Measurements from ENCODE around the gene SLC4A7.

SLC4A7 gene

DNA sequence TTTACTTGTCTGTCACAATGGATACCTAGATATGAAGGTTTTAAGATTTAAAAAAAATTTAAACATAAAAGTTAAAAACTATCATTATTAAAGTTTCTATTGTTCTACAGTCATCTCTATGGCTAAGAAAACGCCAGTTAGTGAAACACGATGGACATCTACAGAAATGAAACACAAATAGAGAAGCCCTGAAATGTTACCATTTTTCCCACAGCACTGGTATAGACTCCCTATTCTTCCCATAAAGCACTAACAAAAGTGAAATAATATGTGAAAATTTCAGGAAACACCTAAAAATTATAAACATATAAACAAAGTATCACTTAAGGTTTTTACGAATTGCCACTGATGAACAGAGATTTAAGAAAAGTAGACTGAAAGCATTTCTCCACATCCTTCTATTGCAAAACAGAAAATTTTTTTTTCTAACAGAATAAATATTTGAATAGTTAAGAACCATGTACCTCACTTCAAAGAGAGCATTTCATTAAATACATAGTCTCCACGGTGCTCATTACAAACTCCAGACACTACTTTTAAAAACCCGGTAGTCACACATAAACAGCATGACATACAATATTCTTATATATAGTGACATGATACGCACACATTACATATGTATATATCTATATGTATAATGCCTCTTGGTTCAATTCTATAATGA lies 107.9 kb downstream of the SLC4A7 start:
- H3K36me3 ChIP-seq (ENCODE audit: control insufficient read depth in 5 of 5, insufficient read depth in 5 of 5, low read length in 5 of 5), result peaks cover 0 to 6% (median 0%) of the 10 kb centered on the region in 5 donors
- H3K4me3 ChIP-seq (ENCODE audit: low read depth in 1 of 5, low read length in 5 of 5), result no peak overlapping the region
- H3K27me3 ChIP-seq (ENCODE audit: control insufficient read depth in 5 of 5, insufficient read depth in 4 of 5, low read length in 5 of 5), result no peaks in the 10 kb centered on the region
- H3K9me3 ChIP-seq (ENCODE audit: control insufficient read depth in 5 of 5, low read length in 5 of 5), result no peaks in the 10 kb centered on the region
- H3K9ac ChIP-seq (ENCODE audit: low read length in 5 of 5), result no peak overlapping the region
- H3K27ac ChIP-seq (ENCODE audit: low read depth, low read length), result no peak overlapping the region
- peaks cover 0 to 5% (median 0%) of the 10 kb centered on the region in 5 donors for H3K4me1 ChIP-seq (ENCODE audit: control insufficient read depth in 5 of 5, insufficient read depth in 5 of 5, low read length in 5 of 5)

DNA sequence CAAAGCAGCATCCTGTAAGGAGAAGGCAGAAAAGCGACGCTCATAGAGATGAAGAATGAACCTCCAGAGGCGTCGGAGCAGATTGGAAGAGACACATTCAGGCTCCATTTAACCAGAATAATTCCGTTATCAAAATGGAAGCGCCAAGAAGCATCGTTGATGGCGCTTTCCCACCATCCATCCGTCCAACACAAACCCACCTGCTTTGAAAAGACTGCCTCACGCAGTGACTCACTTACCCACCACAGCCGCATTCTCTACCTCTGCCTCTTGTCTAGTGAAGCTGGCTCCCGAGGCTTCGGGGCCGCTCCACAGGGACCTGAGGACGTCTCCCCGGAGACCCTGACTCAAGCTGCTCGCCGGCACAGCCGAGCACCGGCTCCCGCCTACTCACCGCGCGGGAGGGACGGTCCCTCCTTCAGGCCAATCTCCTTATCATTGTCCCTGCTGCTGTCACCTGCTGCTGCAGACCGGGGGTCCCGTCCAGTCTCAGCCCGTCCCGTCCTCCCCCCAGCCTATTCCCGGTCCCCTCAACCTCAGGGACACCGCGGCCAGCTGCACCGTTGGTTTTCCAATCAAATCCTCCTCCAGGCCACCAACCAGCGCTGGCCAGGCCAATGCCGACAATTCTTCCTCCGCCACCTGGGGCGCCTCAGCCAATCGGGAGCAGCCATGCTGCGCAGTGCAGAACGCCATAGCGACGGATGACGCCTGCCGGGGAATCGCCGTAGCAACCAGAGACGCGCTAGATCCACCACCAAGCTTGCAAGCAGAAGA lies 115.2 kb downstream of the SLC4A7 start, which contains the start of gene NEK10:
TSS of gene NEK10 (minus strand) at position 553 of the 777 bp plus-strand sequence. CDS start 16,501 bp downstream, outside the sequence.
- H3K27ac ChIP-seq (ENCODE audit: low read depth, low read length), result no peak within 1 kb of the TSS
- peaks cover 4 to 14% (median 13%) of the 10 kb centered on the region in 5 donors for H3K4me1 ChIP-seq (ENCODE audit: control insufficient read depth in 5 of 5, insufficient read depth in 5 of 5, low read length in 5 of 5)
- no peaks in the 10 kb centered on the region for H3K27me3 ChIP-seq (ENCODE audit: control insufficient read depth in 5 of 5, insufficient read depth in 4 of 5, low read length in 5 of 5)
- H3K4me3 ChIP-seq (ENCODE audit: low read depth in 1 of 5, low read length in 5 of 5), result peak within 1 kb of the TSS; percentile 74 to 93 (median 84)
- H3K9me3 ChIP-seq (ENCODE audit: control insufficient read depth in 5 of 5, low read length in 5 of 5), result no peaks in the 10 kb centered on the region
- H3K36me3 ChIP-seq (ENCODE audit: control insufficient read depth in 5 of 5, insufficient read depth in 5 of 5, low read length in 5 of 5), result no peaks in the 10 kb centered on the region
- H3K9ac ChIP-seq (ENCODE audit: low read length in 5 of 5), result peak within 1 kb of the TSS in 4 of 5 donors; percentile 20 to 79 (median 58)

DNA sequence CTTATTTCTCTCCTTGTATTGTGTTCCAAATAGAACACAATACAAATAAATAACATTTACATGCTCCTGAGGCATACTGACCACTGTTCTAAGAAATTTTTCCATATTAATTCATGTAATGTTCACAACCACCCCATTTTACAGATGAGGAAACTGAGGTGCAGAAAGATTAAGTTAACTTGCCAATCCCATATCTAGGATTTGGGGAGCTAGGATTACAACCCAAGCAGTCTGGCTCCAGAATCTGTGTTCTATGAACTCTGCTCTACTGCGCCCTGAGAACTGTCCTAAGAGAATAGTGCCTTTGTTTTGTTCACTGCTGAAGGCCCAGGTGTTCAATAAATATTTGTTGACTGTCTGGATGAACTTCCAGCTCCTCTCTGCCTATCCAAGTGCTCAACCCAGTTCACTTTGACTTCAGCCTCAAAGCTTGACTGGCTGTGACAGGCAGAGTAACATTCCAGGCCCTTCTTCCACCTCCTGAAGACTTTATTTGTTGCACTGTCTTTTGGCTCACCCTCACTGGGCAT lies 118.1 kb downstream of the SLC4A7 start:
- Histone ChIP-seq H3K4me3 (ENCODE audit: low read depth in 1 of 5, low read length in 5 of 5) (no peak overlapping the region), H3K9ac (ENCODE audit: low read length in 5 of 5) (no peak overlapping the region), H3K27ac (ENCODE audit: low read depth, low read length) (no peak overlapping the region), H3K9me3 (ENCODE audit: control insufficient read depth in 5 of 5, low read length in 5 of 5) (no peaks in the 10 kb centered on the region), H3K36me3 (ENCODE audit: control insufficient read depth in 5 of 5, insufficient read depth in 5 of 5, low read length in 5 of 5) (no peaks in the 10 kb centered on the region), H3K27me3 (ENCODE audit: control insufficient read depth in 5 of 5, insufficient read depth in 4 of 5, low read length in 5 of 5) (no peaks in the 10 kb centered on the region), H3K4me1 (ENCODE audit: control insufficient read depth in 5 of 5, insufficient read depth in 5 of 5, low read length in 5 of 5) (peaks cover 4 to 14% (median 13%) of the 10 kb centered on the region in 5 donors)

DNA sequence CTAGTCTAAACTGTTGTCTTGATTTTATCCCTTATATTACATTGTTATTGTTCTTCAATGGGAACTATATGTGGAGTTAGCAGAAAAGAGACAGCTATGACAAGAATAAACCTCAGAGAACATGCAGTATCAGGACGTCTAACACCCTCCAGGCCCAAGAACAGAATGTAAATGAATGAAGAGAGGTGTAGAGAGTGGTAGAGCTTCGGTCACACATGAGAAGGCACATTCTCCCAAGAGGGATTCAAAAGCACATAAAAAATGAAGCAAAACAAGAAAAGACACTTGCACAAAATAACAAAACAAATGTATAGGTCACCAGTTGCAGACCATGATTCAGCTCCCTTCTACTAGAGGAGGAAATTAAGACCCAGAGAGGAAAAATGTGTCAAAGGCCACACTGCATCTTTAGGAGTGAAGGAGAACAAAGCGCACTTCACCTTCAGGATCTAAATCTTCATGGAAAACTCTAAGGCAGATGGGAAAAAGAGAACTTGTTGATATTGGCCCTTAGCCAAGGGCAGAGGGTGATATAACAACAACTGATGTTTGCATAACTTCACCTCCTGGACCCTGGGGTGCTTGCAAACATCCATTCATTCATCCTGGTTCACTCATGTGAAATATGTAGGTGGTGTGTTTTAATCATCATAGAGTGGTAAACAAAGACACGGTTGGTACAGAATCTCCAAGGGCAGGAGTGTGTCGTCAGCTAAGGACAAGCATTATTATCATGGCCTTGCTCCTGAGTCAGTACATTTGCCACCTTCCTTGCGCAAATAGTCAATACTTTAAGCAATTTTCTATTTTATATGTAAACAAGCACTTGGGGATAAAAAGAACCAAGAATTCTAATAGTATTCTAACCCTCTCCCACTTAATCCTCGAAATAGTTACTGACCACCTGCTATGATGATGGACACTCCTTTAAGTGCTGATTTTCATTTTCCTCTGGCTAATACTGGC lies 123.8 kb downstream of the SLC4A7 start:
- no peaks in the 10 kb centered on the region for H3K9me3 ChIP-seq (ENCODE audit: control insufficient read depth in 5 of 5, low read length in 5 of 5)
- H3K4me3 ChIP-seq (ENCODE audit: low read depth in 1 of 5, low read length in 5 of 5), result no peak overlapping the region
- no peaks in the 10 kb centered on the region for H3K27me3 ChIP-seq (ENCODE audit: control insufficient read depth in 5 of 5, insufficient read depth in 4 of 5, low read length in 5 of 5)
- no peak overlapping the region for H3K9ac ChIP-seq (ENCODE audit: low read length in 5 of 5)
- no peak overlapping the region for H3K27ac ChIP-seq (ENCODE audit: low read depth, low read length)
- peaks cover 0 to 5% (median 3%) of the 10 kb centered on the region in 5 donors for H3K4me1 ChIP-seq (ENCODE audit: control insufficient read depth in 5 of 5, insufficient read depth in 5 of 5, low read length in 5 of 5)
- no peaks in the 10 kb centered on the region for H3K36me3 ChIP-seq (ENCODE audit: control insufficient read depth in 5 of 5, insufficient read depth in 5 of 5, low read length in 5 of 5)

DNA sequence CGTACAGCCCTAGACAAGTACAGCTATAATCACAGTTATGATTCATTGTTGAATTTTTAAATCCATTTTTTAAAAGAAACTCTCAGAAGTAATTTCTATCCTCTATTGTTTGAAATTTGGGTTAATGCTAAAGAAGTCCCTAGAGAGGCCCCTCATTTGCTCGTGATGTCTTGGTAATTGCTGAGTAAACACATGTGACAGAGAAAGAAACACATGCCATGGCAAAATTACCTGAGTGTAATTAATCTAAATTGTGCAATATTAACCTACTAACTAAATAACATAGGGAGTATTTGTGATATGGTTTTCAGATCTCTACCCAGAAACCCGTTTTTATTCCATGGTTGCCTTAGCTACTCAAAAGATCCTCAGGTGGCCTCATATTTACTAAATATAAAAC lies 125.8 kb downstream of the SLC4A7 start:
- Histone ChIP-seq H3K4me3 (ENCODE audit: low read depth in 1 of 5, low read length in 5 of 5) (no peak overlapping the region), H3K9me3 (ENCODE audit: control insufficient read depth in 5 of 5, low read length in 5 of 5) (no peaks in the 10 kb centered on the region), H3K27me3 (ENCODE audit: control insufficient read depth in 5 of 5, insufficient read depth in 4 of 5, low read length in 5 of 5) (no peaks in the 10 kb centered on the region), H3K27ac (ENCODE audit: low read depth, low read length) (no peak overlapping the region), H3K9ac (ENCODE audit: low read length in 5 of 5) (no peak overlapping the region), H3K4me1 (ENCODE audit: control insufficient read depth in 5 of 5, insufficient read depth in 5 of 5, low read length in 5 of 5) (peaks cover 0 to 20% (median 15%) of the 10 kb centered on the region in 5 donors), H3K36me3 (ENCODE audit: control insufficient read depth in 5 of 5, insufficient read depth in 5 of 5, low read length in 5 of 5) (no peaks in the 10 kb centered on the region)

DNA sequence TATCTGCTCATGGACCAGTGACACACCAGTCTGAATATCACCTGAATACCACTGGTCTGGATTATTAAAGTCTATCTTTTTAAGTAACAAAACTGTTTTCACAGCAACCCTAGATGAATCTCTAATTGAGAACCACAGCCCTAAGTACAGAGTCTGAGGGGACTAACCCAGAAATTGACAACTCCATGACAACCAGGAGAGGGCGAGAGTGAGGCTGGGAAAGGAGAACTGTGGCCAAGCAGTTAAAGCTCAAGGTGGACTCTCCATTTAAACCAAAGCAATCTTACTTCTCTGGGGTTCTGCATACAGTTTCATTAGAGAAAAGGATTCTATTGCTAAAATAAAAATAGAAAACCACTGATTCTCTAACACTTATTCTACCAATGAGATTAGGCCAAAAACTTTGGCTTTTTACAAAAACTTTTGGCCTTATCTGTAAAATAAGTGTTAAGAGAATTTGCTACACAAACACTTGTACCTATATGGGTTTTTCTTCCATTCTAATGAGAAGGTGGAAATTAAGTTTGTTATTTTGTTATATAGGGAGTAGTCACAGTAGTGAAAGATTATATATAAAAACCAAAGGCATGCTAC lies 126.4 kb downstream of the SLC4A7 start:
- Histone ChIP-seq H3K27ac (ENCODE audit: low read depth, low read length) (peak overlapping the region; percentile 6), H3K4me1 (ENCODE audit: control insufficient read depth in 5 of 5, insufficient read depth in 5 of 5, low read length in 5 of 5) (peaks cover 0 to 24% (median 17%) of the 10 kb centered on the region in 5 donors), H3K4me3 (ENCODE audit: low read depth in 1 of 5, low read length in 5 of 5) (no peak overlapping the region), H3K27me3 (ENCODE audit: control insufficient read depth in 5 of 5, insufficient read depth in 4 of 5, low read length in 5 of 5) (no peaks in the 10 kb centered on the region), H3K36me3 (ENCODE audit: control insufficient read depth in 5 of 5, insufficient read depth in 5 of 5, low read length in 5 of 5) (no peaks in the 10 kb centered on the region), H3K9me3 (ENCODE audit: control insufficient read depth in 5 of 5, low read length in 5 of 5) (no peaks in the 10 kb centered on the region), H3K9ac (ENCODE audit: low read length in 5 of 5) (no peak overlapping the region)

DNA sequence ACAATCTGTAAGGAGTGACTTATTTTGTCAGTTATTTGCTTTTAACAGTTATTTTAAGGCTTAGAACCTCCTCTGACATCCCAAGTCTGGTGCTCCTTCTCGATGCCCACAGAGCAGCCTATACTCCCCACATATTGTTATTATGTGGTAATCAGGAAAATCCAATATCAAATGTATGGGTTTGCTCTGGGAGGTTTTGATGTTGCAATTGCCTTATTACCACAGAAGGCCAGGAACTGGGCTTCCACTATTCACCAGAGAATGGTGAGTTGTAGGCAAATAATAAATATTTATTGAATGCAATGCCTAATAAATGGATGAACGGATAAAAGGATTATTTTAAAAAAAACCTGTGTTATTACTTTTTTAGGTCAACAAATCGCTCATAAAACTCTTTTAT lies 127.2 kb downstream of the SLC4A7 start:
- Histone ChIP-seq H3K27ac (ENCODE audit: low read depth, low read length) (peak overlapping the region; percentile 6), H3K4me3 (ENCODE audit: low read depth in 1 of 5, low read length in 5 of 5) (no peak overlapping the region), H3K4me1 (ENCODE audit: control insufficient read depth in 5 of 5, insufficient read depth in 5 of 5, low read length in 5 of 5) (peaks cover 0 to 30% (median 19%) of the 10 kb centered on the region in 5 donors), H3K9ac (ENCODE audit: low read length in 5 of 5) (no peak overlapping the region), H3K36me3 (ENCODE audit: control insufficient read depth in 5 of 5, insufficient read depth in 5 of 5, low read length in 5 of 5) (no peaks in the 10 kb centered on the region), H3K9me3 (ENCODE audit: control insufficient read depth in 5 of 5, low read length in 5 of 5) (no peaks in the 10 kb centered on the region), H3K27me3 (ENCODE audit: control insufficient read depth in 5 of 5, insufficient read depth in 4 of 5, low read length in 5 of 5) (no peaks in the 10 kb centered on the region)

DNA sequence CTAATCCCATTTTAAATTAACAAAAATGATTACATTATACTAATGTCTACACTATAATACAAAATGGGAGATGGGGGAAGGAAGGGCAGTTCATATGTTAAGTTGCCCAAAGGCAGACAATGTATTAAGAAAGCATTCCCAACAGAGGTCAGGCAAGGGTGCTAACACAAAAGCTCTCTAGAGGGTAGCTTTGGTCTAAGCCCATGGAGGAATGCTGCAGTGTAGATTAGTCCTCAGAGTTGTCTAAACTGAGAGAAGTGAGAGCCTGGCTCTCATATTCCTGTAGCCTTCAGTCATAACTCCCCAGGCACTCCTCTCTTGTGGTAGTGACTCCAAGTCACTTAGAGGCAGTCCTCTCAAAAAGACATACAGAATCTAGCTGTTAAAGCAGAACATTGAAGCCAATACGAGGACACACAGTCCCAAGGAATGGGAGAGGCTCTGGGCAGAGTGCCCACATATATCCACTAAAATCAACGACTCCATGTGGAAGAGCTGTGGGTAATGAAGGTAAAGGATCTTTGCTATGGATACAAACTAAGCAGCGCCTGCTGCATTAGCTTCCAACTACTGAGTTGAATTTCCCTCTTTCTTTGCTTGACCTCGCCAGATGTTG lies 129.5 kb downstream of the SLC4A7 start:
- Histone ChIP-seq H3K4me1 (ENCODE audit: control insufficient read depth in 5 of 5, insufficient read depth in 5 of 5, low read length in 5 of 5) (peaks cover 0 to 37% (median 17%) of the 10 kb centered on the region in 5 donors), H3K9me3 (ENCODE audit: control insufficient read depth in 5 of 5, low read length in 5 of 5) (no peaks in the 10 kb centered on the region), H3K4me3 (ENCODE audit: low read depth in 1 of 5, low read length in 5 of 5) (no peak overlapping the region), H3K27ac (ENCODE audit: low read depth, low read length) (no peak overlapping the region), H3K27me3 (ENCODE audit: control insufficient read depth in 5 of 5, insufficient read depth in 4 of 5, low read length in 5 of 5) (no peaks in the 10 kb centered on the region), H3K36me3 (ENCODE audit: control insufficient read depth in 5 of 5, insufficient read depth in 5 of 5, low read length in 5 of 5) (no peaks in the 10 kb centered on the region), H3K9ac (ENCODE audit: low read length in 5 of 5) (no peak overlapping the region)

DNA sequence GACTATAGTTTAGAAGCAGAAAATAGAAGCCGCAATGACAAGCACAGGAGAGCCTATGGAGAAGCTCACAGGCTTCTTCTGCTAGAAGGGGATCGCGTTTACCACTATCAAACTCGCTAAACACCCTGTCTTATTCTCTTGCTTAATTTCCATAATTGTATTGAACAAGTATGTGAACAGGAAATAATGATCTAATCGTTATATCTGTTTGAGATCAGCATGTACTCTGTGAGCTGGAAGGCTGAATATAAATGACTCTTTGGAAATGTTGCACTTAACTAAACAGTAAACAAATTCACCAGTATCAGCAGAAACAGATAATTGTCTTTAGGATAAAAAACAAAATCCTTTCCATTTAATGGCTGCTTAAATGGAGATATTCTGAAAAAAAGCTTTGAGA lies 130.0 kb downstream of the SLC4A7 start:
- Histone ChIP-seq H3K4me1 (ENCODE audit: control insufficient read depth in 5 of 5, insufficient read depth in 5 of 5, low read length in 5 of 5) (peaks cover 0 to 37% (median 17%) of the 10 kb centered on the region in 5 donors), H3K9me3 (ENCODE audit: control insufficient read depth in 5 of 5, low read length in 5 of 5) (no peaks in the 10 kb centered on the region), H3K9ac (ENCODE audit: low read length in 5 of 5) (no peak overlapping the region), H3K4me3 (ENCODE audit: low read depth in 1 of 5, low read length in 5 of 5) (no peak overlapping the region), H3K36me3 (ENCODE audit: control insufficient read depth in 5 of 5, insufficient read depth in 5 of 5, low read length in 5 of 5) (no peaks in the 10 kb centered on the region), H3K27ac (ENCODE audit: low read depth, low read length) (peak overlapping the region; percentile 39), H3K27me3 (ENCODE audit: control insufficient read depth in 5 of 5, insufficient read depth in 4 of 5, low read length in 5 of 5) (no peaks in the 10 kb centered on the region)
